Measurements from ENCODE around the gene NAT16.
"Not testable (repeated sequence)": the region's sequence is repeated elsewhere in the genome, so short reads cannot be mapped to it uniquely, and the experiment has no call there.

Gene NAT16

DNA sequence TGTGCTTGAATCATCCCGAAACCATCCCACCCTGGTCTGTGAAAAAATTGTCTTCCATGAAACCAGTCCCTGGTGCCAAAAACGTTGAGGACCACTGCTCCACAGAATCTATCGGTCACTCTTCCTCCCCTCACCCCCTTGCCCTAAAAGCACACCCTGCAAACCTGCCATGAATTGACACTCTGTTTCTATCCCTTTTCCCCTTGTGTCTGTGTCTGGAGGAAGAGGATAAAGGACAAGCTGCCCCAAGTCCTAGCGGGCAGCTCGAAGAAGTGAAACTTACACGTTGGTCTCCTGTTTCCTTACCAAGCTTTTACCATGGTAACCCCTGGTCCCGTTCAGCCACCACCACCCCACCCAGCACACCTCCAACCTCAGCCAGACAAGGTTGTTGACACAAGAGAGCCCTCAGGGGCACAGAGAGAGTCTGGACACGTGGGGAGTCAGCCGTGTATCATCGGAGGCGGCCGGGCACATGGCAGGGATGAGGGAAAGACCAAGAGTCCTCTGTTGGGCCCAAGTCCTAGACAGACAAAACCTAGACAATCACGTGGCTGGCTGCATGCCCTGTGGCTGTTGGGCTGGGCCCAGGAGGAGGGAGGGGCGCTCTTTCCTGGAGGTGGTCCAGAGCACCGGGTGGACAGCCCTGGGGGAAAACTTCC is 54.0 kb downstream of the NAT16 start:
- no peak for TF ChIP-seq POLR2A (IDR thresholded peaks at IDR 0.05; ENCODE audit: low read depth, low read length)
- DNase-seq (ENCODE audit: insufficient read length, low spot score) (no peak), FAIRE-seq (no peak)

DNA sequence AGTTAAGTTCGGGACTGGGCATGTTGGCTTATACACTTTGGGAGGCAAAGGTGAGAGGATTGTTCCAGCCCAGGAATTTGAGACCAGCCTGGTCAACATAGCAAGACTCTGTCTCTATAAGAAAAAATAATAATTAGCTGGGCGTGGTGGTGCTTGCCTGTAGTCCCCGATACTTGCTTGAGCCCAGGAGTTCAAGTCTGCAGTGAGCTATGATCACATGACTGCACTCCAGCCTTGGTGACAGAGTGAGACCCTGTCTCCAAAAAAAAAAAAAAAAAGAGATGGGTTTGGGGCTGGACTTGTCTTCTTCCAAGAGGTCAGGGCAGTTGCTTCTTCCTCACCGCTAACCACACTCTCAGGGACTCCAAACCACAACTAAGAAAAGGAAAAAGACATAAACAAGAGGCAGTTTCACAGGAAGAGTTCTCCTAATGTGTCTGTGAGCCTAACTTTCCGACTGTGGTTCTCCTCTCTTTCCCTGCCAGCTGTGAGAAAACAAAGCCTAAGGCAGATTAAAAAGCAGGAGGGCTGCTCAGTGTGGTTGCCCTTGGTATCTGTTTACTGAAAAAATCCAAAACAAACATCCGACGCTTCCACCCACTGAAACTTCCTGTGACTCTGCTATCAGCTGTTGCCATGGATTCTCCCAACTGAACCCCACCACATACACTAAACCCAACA is 55.6 kb downstream of the NAT16 start:
- no peak for DNase-seq (ENCODE audit: insufficient read length, low spot score)
- TF ChIP-seq POLR2A (IDR thresholded peaks at IDR 0.05; ENCODE audit: low read depth, low read length) = no peak
- no peak for FAIRE-seq

DNA sequence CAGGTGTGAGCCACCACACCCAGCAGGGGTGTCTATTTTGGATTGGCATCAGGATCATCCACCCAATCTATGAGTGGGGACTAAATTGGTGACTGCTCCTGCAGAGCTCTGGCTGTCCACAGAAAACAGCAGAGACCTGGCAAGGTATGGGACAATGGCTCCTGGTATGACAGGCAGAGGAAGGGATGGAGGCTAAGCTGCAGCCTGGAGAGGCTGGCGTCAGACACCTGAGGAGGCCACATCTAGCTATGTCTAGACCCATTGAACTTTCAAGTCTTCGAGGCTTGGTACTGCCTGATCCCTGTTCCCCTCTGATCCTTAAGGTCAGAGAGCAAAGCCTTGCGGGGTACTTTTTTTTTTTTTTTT is 56.4 kb downstream of the NAT16 start:
- no peak for FAIRE-seq
- TF ChIP-seq POLR2A (IDR thresholded peaks at IDR 0.05; ENCODE audit: low read depth, low read length) = no peak
- no peak for DNase-seq (ENCODE audit: insufficient read length, low spot score)

DNA sequence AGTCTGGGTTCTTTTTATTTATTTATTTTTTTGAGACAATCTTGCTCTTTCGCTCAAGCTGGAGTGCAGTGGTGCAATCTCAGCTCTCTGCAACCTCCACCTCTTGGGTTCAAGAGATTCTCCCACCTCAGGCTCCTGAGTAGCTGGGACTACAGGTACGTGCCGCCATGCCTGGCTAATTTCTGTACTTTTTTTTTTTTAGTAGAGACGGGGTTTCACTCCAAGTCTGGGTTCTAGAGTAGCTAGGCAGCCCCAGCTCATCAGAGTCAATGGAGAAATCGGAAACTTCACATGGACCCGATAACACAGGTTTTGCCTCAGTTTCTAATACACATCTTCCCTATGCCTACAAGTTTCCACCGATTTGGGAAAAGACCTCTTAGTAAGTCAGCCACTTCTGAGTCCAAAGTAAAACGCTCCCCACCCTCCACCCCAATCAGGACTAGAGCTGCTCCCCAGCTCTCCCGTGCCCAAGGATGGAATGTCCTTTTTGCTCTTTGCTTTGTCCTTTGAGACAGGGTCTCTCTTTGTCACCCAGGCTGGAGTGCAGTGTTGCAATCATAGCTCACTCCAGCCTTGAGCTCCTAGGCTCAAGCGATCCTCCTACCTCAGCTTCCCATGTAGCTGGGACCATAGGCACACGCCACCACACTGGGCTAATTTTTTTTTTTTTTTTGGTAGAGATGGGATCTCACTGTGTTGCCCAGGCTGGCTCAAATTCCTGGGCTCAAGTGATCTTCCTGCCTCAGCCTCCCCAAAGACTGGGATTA is 57.0 kb downstream of the NAT16 start:
- FAIRE-seq (no peak), DNase-seq (ENCODE audit: insufficient read length, low spot score) (no peak)

DNA sequence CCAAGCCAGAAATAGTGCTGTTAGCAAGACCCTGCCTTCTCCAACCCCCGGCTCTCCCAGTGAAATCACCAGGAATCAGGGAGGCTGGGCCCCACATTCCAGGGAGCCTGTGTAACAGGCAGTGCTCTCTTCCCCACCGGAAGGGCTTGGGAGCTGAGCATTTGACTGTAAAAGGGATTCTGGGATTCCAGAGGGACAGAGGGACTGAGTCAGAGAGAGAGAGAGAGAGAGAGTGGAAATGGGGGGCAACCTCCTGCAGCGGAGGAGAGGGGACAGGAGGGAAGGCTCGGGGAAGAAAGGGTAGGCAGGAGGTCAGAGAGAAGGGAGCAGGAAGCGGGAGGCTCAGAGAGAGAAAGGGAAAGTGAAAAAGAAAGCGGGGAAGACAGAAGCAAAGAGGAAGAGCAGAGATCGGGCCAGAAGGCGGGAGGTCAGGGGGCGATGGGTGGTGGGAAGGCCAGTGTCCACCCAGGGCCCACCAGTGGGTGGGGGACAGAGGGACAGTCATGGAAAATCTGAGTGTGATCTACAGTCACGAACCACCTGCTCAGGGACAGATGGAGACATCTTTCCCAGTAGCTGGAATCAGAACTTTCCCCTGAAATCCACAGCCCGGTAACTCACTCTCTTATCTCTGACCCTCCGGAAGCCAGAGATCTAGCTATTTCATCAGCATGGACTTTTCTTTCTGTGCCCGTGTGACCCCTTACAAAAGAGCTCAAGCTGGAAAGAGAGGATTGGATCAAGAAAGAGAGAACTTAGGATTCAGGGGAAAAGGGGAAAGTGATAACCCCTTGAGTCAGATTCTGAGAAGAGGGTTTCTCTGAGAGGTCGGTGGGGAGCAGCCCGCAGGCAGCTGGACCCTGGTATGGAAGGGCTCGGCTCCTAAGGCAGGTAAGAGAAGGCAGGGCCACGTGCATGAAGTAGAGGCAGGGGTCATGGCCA is 57.8 kb downstream of the NAT16 start:
- TF ChIP-seq POLR2A (IDR thresholded peaks at IDR 0.05; ENCODE audit: low read depth, low read length) = no peak; the same call in none of the 2 replicates
- FAIRE-seq (no peak), DNase-seq (ENCODE audit: insufficient read length, low spot score) (peak; percentile 76)

More for the DNA sequence above, 57.0 kb downstream of the NAT16 start:
- no peak for TF ChIP-seq POLR2A (IDR thresholded peaks at IDR 0.05; ENCODE audit: low read depth, low read length)

DNA sequence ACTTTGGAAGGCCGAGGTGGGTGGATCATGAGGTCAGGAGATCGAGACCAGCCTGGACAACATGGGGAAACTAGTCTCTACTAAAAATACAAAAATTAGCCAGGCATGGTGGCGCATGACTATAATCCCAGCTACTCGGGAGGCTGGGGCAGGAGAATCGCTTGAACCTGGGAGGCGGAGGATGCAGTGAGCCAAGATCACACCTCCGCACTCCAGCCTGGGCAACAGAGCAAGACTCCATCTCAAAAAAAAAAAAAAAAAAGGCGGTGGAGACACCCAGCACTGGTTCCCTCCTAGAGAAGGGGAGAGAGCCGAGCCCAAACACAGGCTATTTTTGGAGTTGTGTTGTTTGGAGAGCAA is 58.5 kb downstream of the NAT16 start:
- not testable (repeated sequence) for DNase-seq (ENCODE audit: insufficient read length, low spot score); FAIRE-seq

Data from H54 (cell line).